Transverse colon (tissue), 4 donors: ENCODE measurements around the gene SLC39A8. TPM values are rescaled to one million over a fixed set of nuclear protein-coding genes. Genes with fewer than 3 reads are reported as not detected.
A peak's percentile ranks its signal among the peaks of the same experiment; 100 is the strongest.

Experiments used
- DNase-seq: peaks from one replicate; pipeline ENCODE4 v3.0.0-alpha.2; 2019
- H3K27ac ChIP-seq, 4 donors: fragments of 200-600 bp; sonication (generic); 2 replicates each; pipeline ENCODE4 v1.5.1; 2016 to 2018; ENCODE audit warnings: inconsistent platforms in 4 of 4
- H3K27me3 ChIP-seq: fragments of 200-600 bp; sonication (generic); 2 replicates; pipeline ENCODE4 v1.5.1; 2017; ENCODE audit warnings: inconsistent platforms
- H3K36me3 ChIP-seq, 4 donors: fragments of 200-600 bp; sonication (generic); 2 replicates each; pipeline ENCODE4 v1.5.1; 2017 to 2019; ENCODE audit warnings: inconsistent platforms in 4 of 4
- H3K4me1 ChIP-seq, 4 donors: fragments of 200-600 bp; sonication (generic); 2 replicates each; pipeline ENCODE4 v1.5.1; 2017 to 2020; ENCODE audit warnings: inconsistent platforms in 4 of 4
- H3K4me3 ChIP-seq, 4 donors: fragments of 200-600 bp; sonication (generic); 1 replicate in 1 of 4; 2 replicates in 3 of 4; pipeline versions ENCODE4 v1.5.1 to v1.6.1; 2017 to 2019; ENCODE audit warnings: inconsistent platforms in 4 of 4
- H3K9me3 ChIP-seq, 2 donors: fragments of 200-600 bp; sonication (generic); 2 replicates each; pipeline ENCODE4 v1.5.1; 2017 to 2019; ENCODE audit warnings: inconsistent platforms in 2 of 2
- CTCF ChIP-seq, 5 experiments: fragments of 200-600 bp in 3 of 5; fragments of 450-650 bp in 2 of 5; sonication (generic) in 3 of 5; IDR thresholded peaks; 1 replicate in 2 of 5; 2 replicates in 3 of 5; pipeline ENCODE4 v1.5.1; 2016 to 2017; ENCODE audit warnings: antibody characterized with exemption in 5 of 5, inconsistent platforms in 3 of 5, mild to moderate bottlenecking in 2 of 5, moderate library complexity in 1 of 5
- EP300 ChIP-seq: sonication (generic); formaldehyde crosslinking; IDR thresholded peaks from one replicate; pipeline ENCODE4 v1.6.1; 2017; ENCODE audit warnings: antibody characterized with exemption, low read depth
- POLR2A ChIP-seq: fragments of 450-650 bp; IDR thresholded peaks from one replicate; pipeline ENCODE4 v1.6.1; 2016; ENCODE audit warnings: antibody characterized with exemption, mild to moderate bottlenecking, moderate library complexity
- POLR2AphosphoS5 ChIP-seq, 3 donors: sonication (generic); formaldehyde crosslinking; IDR thresholded peaks; one replicate each; pipeline ENCODE4 v1.6.1; 2016; ENCODE audit warnings: antibody characterized with exemption in 3 of 3
- WGBS, 2 donors: methylation state at CpG; one replicate each; pipeline ENCODE4 v1.1.5; 2018; ENCODE audit warnings: low coverage in 1 of 2; 5-methylcytosine and 5-hydroxymethylcytosine counted together
- in situ Hi-C, 4 donors: fragments of 200-750 bp; cut with MboI; loops; one replicate each; pipeline versions ENCODE4 v1.15.0 to v1.15.1; 2017; ENCODE audit warnings: low sequenced_read_pairs in 3 of 4, low pct_ligation_motif_present in 1 of 4, low pct_unique_long_range_greater_than_20kb in 1 of 4
- intact Hi-C: fragments of 100-400 bp; cut with DNase I; formaldehyde crosslinking; loops from one replicate; pipeline ENCODE4 v1.15.1; 2023; ENCODE audit warnings: low total_unique reads
- total RNA-seq, 4 donors: library from RNA; depleted of rRNA; stranded (reverse); fragments of >200 nt; gene quantifications; one replicate each; pipeline ENCODE4 v1.1.0, GENCODE V29; 2016

Gene SLC39A8
- total RNA-seq: 10 to 100 TPM; 21.7 to 83.8 (median 42.6) TPM

GRCh38 chr4:102344954-102345794 lies at the start of gene SLC39A8:
Gene SLC39A8, minus strand, starts transcription at chr4:102345482. Its CDS starts 820 bp downstream, at chr4:102344662.
- H3K9me3 ChIP-seq: no peaks in the 10 kb centered on the region
- H3K4me1 ChIP-seq: peaks cover 3 to 43% (median 19%) of the 10 kb centered on the region in 4 donors
- H3K27ac ChIP-seq: peak within 1 kb of the TSS; percentile 85 to 93 (median 88)
- DNase-seq: peak; percentile 93
- intact Hi-C loops (no loop called here), in situ Hi-C loops (loop anchor here in 3 of 4 donors (5.0 to 25.0 kb wide), 5 partner anchors 82 to 267 kb away; partner anchors contain the start of gene NFKB1 (in 1 of the 3))
- H3K36me3 ChIP-seq: no peaks in the 10 kb centered on the region
- H3K4me3 ChIP-seq: peak within 1 kb of the TSS; percentile 56 to 76 (median 70)
- no peaks in the 10 kb centered on the region for H3K27me3 ChIP-seq
- 0% methylated on average over 24 to 54 of the region's 54 CpGs for WGBS, 2 donors
- TF ChIP-seq CTCF (IDR thresholded peaks at IDR 0.05) (peak; percentile 81 to 94 (median 85)), POLR2AphosphoS5 (IDR thresholded peaks at IDR 0.05) (peak; percentile 82 to 89 (median 85)), EP300 (no peak), POLR2A (peak; percentile 85)

- H3K4me3 ChIP-seq: no peak overlapping the region
- no peak for DNase-seq
- no peak overlapping the region for H3K27ac ChIP-seq
- no peaks in the 10 kb centered on the region for H3K9me3 ChIP-seq
- TF ChIP-seq POLR2A (no peak), CTCF (IDR thresholded peaks at IDR 0.05) (no peak), EP300 (no peak), POLR2AphosphoS5 (IDR thresholded peaks at IDR 0.05) (no peak)
- WGBS, 2 donors: 86 to 90% methylated on average over 4 of the region's 4 CpGs
- no peaks in the 10 kb centered on the region for H3K4me1 ChIP-seq
- H3K27me3 ChIP-seq: no peaks in the 10 kb centered on the region
- in situ Hi-C loops (no loop called here), intact Hi-C loops (loop anchor here (10.0 kb wide), 1 partner anchor 1837 kb away; no protein-coding TSS in a partner anchor)
- H3K36me3 ChIP-seq: no peaks in the 10 kb centered on the region
Measured at GRCh38 chr4:102392033-102392744, 46.9 kb upstream of the SLC39A8 start.

- Histone ChIP-seq H3K27me3 (no peaks in the 10 kb centered on the region), H3K27ac (no peak overlapping the region), H3K36me3 (no peaks in the 10 kb centered on the region), H3K4me3 (no peak overlapping the region), H3K4me1 (no peaks in the 10 kb centered on the region), H3K9me3 (no peaks in the 10 kb centered on the region)
- intact Hi-C loops (loop anchor here (10.0 kb wide), 1 partner anchor 1836 kb away; no protein-coding TSS in a partner anchor), in situ Hi-C loops (no loop called here)
- DNase-seq: no peak
- no peak for TF ChIP-seq EP300
- no peak for TF ChIP-seq CTCF (IDR thresholded peaks at IDR 0.05)
- no peak for TF ChIP-seq POLR2A
- TF ChIP-seq POLR2AphosphoS5 (IDR thresholded peaks at IDR 0.05): no peak
- WGBS, 2 donors: 59 to 64% methylated on average over 2 of the region's 2 CpGs
Measured at GRCh38 chr4:102390438-102390837, 45.2 kb upstream of the SLC39A8 start.

GRCh38 chr4:102388611-102389010 lies 43.3 kb upstream of the SLC39A8 start:
- Histone ChIP-seq H3K9me3 (no peaks in the 10 kb centered on the region), H3K36me3 (no peaks in the 10 kb centered on the region), H3K27ac (no peak overlapping the region), H3K4me1 (no peaks in the 10 kb centered on the region), H3K4me3 (no peak overlapping the region), H3K27me3 (no peaks in the 10 kb centered on the region)
- TF ChIP-seq CTCF (IDR thresholded peaks at IDR 0.05): no peak
- no peak for TF ChIP-seq EP300
- TF ChIP-seq POLR2AphosphoS5 (IDR thresholded peaks at IDR 0.05): no peak
- TF ChIP-seq POLR2A: no peak
- in situ Hi-C loops: no loop called here
- DNase-seq: no peak
- intact Hi-C loops: no loop called here
